AG04450 (cell line): ENCODE measurements around the gene HAUS6. TPM values are rescaled to one million over a fixed set of nuclear protein-coding genes. Genes with fewer than 3 reads are reported as not detected.
"Not testable (repeated sequence)": the region's sequence is repeated elsewhere in the genome, so short reads cannot be mapped to it uniquely, and the experiment has no call there.

Source experiments
- CTCF ChIA-PET: fragments of 300-600, 350-600 bp; formaldehyde crosslinking; extraction: SDS; loops from one replicate; lab custom pipeline; 2022; ENCODE audit warnings: antibody characterized with exemption, inconsistent platforms; lab: Charles Lee
- POLR2A ChIA-PET: fragments of 350-600 bp; formaldehyde crosslinking; extraction: SDS; loops from one replicate; lab custom pipeline; 2021; ENCODE audit warnings: antibody characterized with exemption, inconsistent platforms; lab: Yijun Ruan, JAX
- DNase-seq: peaks from one replicate; pipeline ENCODE4 v3.0.0-alpha.2; 2011; ENCODE audit warnings: low read depth, low spot score
- H3K27ac ChIP-seq: one replicate; pipeline ENCODE4 v1.5.1; 2012; ENCODE audit warnings: low read depth, low read length, control low read depth
- H3K27me3 ChIP-seq: one replicate; pipeline ENCODE4 v1.6.0; 2012; ENCODE audit warnings: low read length; ENCODE audit not compliant: control insufficient read depth, insufficient read depth
- H3K4me3 ChIP-seq: 2 replicates; pipeline ENCODE4 v1.5.1; 2011; ENCODE audit warnings: mild to moderate bottlenecking, low read depth, low read length, control low read depth
- H3K9me3 ChIP-seq: 2 replicates; pipeline ENCODE4 v1.5.1; 2012; ENCODE audit warnings: low read length; ENCODE audit not compliant: control insufficient read depth, insufficient read depth
- polyA plus RNA-seq: library from polyadenylated mRNA; depleted of rRNA; stranded (reverse); fragments of >200 nt; gene quantifications from 2 replicates; pipeline ENCODE4 v1.2.3, GENCODE V29; 2011
- TF ChIP-seq, protein P1 (sequence below): IDR thresholded peaks from 2 replicates; pipeline ENCODE4 v1.5.1; 2011; ENCODE audit warnings: low read depth, low read length, control low read depth, inconsistent platforms

The HAUS6 gene
- polyA plus RNA-seq, 1 experiment, result 9.3 TPM

DNA sequence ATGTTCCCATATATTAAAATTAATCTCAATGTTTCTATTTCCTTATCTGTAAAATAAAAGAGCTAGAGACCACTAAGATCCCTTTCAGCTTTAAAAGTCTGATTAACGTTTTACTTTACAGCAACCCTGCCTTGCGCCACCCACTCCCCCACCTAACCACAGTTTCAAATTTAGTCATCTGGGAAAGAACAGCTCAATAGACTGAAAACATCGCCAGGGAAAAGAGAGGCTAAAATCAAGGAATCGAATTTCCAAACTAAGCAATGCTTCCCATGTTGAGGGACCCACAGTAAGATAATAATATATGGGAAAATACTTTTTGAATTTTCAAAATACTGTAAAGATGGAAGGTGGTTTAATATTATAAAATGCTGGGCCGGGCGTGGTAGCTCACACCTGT is 76.3 kb downstream of the HAUS6 start:
- Histone ChIP-seq H3K9me3 (no peaks in the 10 kb centered on the region), H3K27ac (no peak overlapping the region), H3K27me3 (no peaks in the 10 kb centered on the region), H3K4me3 (no peak overlapping the region)
- ChIA-PET CTCF (interaction anchor here (0.7 to 7.2 kb wide), 11 partner anchors 8 to 1214 kb away, joined by 3 to 108 read pairs (median 6); no protein-coding TSS in a partner anchor), POLR2A (no interaction called here)
- TF ChIP-seq, protein P1, sequence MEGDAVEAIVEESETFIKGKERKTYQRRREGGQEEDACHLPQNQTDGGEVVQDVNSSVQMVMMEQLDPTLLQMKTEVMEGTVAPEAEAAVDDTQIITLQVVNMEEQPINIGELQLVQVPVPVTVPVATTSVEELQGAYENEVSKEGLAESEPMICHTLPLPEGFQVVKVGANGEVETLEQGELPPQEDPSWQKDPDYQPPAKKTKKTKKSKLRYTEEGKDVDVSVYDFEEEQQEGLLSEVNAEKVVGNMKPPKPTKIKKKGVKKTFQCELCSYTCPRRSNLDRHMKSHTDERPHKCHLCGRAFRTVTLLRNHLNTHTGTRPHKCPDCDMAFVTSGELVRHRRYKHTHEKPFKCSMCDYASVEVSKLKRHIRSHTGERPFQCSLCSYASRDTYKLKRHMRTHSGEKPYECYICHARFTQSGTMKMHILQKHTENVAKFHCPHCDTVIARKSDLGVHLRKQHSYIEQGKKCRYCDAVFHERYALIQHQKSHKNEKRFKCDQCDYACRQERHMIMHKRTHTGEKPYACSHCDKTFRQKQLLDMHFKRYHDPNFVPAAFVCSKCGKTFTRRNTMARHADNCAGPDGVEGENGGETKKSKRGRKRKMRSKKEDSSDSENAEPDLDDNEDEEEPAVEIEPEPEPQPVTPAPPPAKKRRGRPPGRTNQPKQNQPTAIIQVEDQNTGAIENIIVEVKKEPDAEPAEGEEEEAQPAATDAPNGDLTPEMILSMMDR, result no peak
- no peak for DNase-seq

DNA sequence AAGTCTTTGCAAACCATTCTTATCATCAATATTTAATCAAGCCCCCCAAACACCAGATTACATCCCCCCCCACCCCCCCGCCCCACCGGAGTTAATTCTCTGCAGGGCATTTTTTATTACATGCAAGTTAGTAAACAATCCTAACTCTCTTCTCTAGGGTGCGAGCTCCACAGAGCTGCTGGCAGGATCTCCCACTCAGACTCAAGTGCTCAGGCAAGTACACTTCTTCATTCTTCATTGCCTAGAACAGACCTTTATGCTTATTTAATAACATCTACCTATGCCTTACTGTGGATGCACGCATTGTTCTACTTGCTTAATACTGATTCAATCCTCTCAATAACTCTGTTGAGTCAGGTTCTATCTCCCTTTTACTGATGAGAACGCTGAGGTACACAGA is 79.6 kb downstream of the HAUS6 start:
- Histone ChIP-seq H3K4me3 (no peak overlapping the region), H3K9me3 (no peaks in the 10 kb centered on the region), H3K27me3 (peaks cover 3% of the 10 kb centered on the region), H3K27ac (no peak overlapping the region)
- CTCF ChIA-PET, result interaction anchor here (0.6 to 2.6 kb wide), 2 partner anchors 322 to 768 kb away, joined by 3 to 10 read pairs; no protein-coding TSS in a partner anchor
- DNase-seq, result no peak
- POLR2A ChIA-PET, result no interaction called here
- TF ChIP-seq, protein P1, result no peak

- TF ChIP-seq, protein P1, result no peak
- H3K27me3 ChIP-seq, result peaks cover 3% of the 10 kb centered on the region
- no peak overlapping the region for H3K27ac ChIP-seq
- POLR2A ChIA-PET, result no interaction called here
- DNase-seq, result no peak
- CTCF ChIA-PET, result interaction anchor here (0.7 to 2.6 kb wide), 2 partner anchors 152 to 768 kb away, joined by 3 to 10 read pairs; no protein-coding TSS in a partner anchor
- H3K4me3 ChIP-seq, result no peak overlapping the region
- H3K9me3 ChIP-seq, result no peaks in the 10 kb centered on the region
These were observed 80.5 kb downstream of the HAUS6 start for GRCh38 chr9:19022206-19022605.

GRCh38 chr9:19021649-19022048 is 81.1 kb downstream of the HAUS6 start:
- H3K9me3 ChIP-seq, DNase-seq, POLR2A ChIA-PET, H3K27me3 ChIP-seq, H3K27ac ChIP-seq, H3K4me3 ChIP-seq: not testable (repeated sequence)
- CTCF ChIA-PET, result interaction anchor here (0.7 to 2.6 kb wide), 3 partner anchors 152 to 767 kb away, joined by 3 to 10 read pairs (median 3); no protein-coding TSS in a partner anchor

- POLR2A ChIA-PET, result no interaction called here
- H3K9me3 ChIP-seq, result no peaks in the 10 kb centered on the region
- peaks cover 3% of the 10 kb centered on the region for H3K27me3 ChIP-seq
- H3K4me3 ChIP-seq, result no peak overlapping the region
- no peak for DNase-seq
- CTCF ChIA-PET, result interaction anchor here (0.5 to 2.6 kb wide), 2 partner anchors 580 to 766 kb away, joined by 3 to 10 read pairs; no protein-coding TSS in a partner anchor
- H3K27ac ChIP-seq, result no peak overlapping the region
- TF ChIP-seq, protein P1, result no peak
These were observed 81.7 kb downstream of the HAUS6 start for GRCh38 chr9:19020886-19021455.
